Fibroblast of lung (primary cell): ENCODE data around the gene UST. TPM values are rescaled to one million over a fixed set of nuclear protein-coding genes. Genes with fewer than 3 reads are reported as not detected.

Experiments used
- DNase-seq, 2 donors: peaks; one replicate each; pipeline versions ENCODE4 v3.0.0 to v3.0.0-alpha.2; 2010; ENCODE audit warnings: low read depth in 2 of 2
- H2AFZ ChIP-seq: 2 replicates; pipeline ENCODE4 v1.5.1; 2012; ENCODE audit warnings: low read length, control low read depth, inconsistent platforms
- H3K27ac ChIP-seq: 2 replicates; pipeline ENCODE4 v1.5.1; 2011; ENCODE audit warnings: low read length, control low read depth; ENCODE audit not compliant: insufficient read depth
- H3K27me3 ChIP-seq: 2 replicates; pipeline ENCODE4 v1.5.1; 2011; ENCODE audit warnings: mild to moderate bottlenecking, low read length; ENCODE audit not compliant: control insufficient read depth, insufficient read depth
- H3K36me3 ChIP-seq: 2 replicates; pipeline ENCODE4 v1.5.1; 2011; ENCODE audit warnings: low read length; ENCODE audit not compliant: control insufficient read depth, insufficient read depth
- H3K4me1 ChIP-seq: 2 replicates; pipeline ENCODE4 v1.5.1; 2011; ENCODE audit warnings: low read length; ENCODE audit not compliant: control insufficient read depth, insufficient read depth; ENCODE audit errors: extremely low read depth
- H3K4me2 ChIP-seq: 2 replicates; pipeline ENCODE4 v1.5.1; 2011; ENCODE audit warnings: low read length, control low read depth; ENCODE audit not compliant: insufficient read depth; ENCODE audit errors: extremely low read depth
- H3K4me3 ChIP-seq, 4 experiments: fragments of 200-600 bp in 1 of 4; sonication (generic) in 1 of 4; replicated peaks in 1 of 4; 2 replicates each; pipeline ENCODE4 v1.5.1; 2011 to 2016; ENCODE audit warnings: low read length in 4 of 4, low read depth in 3 of 4, mild to moderate bottlenecking in 3 of 4, control low read depth in 2 of 4, inconsistent platforms in 1 of 4, mixed read lengths in 1 of 4; ENCODE audit not compliant: insufficient read depth in 1 of 4; ENCODE audit errors: control extremely low read depth in 1 of 4
- H3K79me2 ChIP-seq: 2 replicates; pipeline ENCODE4 v1.5.1; 2012; ENCODE audit warnings: mild to moderate bottlenecking, low read length, inconsistent platforms; ENCODE audit not compliant: control insufficient read depth, insufficient read depth
- H3K9ac ChIP-seq: 2 replicates; pipeline ENCODE4 v1.5.1; 2011; ENCODE audit warnings: mild to moderate bottlenecking, low read length, control low read depth; ENCODE audit not compliant: insufficient read depth
- H3K9me3 ChIP-seq: 2 replicates; pipeline ENCODE4 v1.5.1; 2012; ENCODE audit warnings: low read depth, low read length; ENCODE audit not compliant: control insufficient read depth, insufficient read depth
- H4K20me1 ChIP-seq: 2 replicates; pipeline ENCODE4 v1.5.1; 2011; ENCODE audit warnings: low read length; ENCODE audit not compliant: control insufficient read depth, insufficient read depth; ENCODE audit errors: extremely low read depth
- EZH2 ChIP-seq: IDR thresholded peaks from 2 replicates; pipeline ENCODE4 v1.5.1; 2012; ENCODE audit warnings: low read length, control low read depth, mild to moderate bottlenecking; ENCODE audit errors: missing control alignments
- polyA plus RNA-seq, 2 donors: library from polyadenylated mRNA; depleted of rRNA in 1 of 2; stranded (reverse) in 1 of 2; unstranded in 1 of 2; fragments of >200 nt; gene quantifications; 2 replicates each; pipeline ENCODE4 v1.2.1, GENCODE V29; 2011 to 2012; ENCODE audit warnings: missing spikeins in 1 of 2
- total RNA-seq: library from RNA; depleted of rRNA; stranded (reverse); fragments of >200 nt; gene quantifications from 2 replicates; pipeline ENCODE4 v1.2.1, GENCODE V29; 2014
- TF ChIP-seq, protein P1 (sequence below), 2 donors: IDR thresholded peaks in 1 of 2; conservative IDR thresholded peaks in 1 of 2; 1 replicate in 1 of 2; 2 replicates in 1 of 2; pipeline ENCODE4 v1.5.1; 2011 to 2012; ENCODE audit warnings: low read length in 2 of 2, control low read depth in 1 of 2, inconsistent platforms in 1 of 2, low read depth in 1 of 2, mild to moderate bottlenecking in 1 of 2

UST gene
- total and polyA plus RNA-seq, 2 donors (not counting 1 experiment from before 2014, with no cell fraction given), result 6.8 to 19.5 TPM

DNA sequence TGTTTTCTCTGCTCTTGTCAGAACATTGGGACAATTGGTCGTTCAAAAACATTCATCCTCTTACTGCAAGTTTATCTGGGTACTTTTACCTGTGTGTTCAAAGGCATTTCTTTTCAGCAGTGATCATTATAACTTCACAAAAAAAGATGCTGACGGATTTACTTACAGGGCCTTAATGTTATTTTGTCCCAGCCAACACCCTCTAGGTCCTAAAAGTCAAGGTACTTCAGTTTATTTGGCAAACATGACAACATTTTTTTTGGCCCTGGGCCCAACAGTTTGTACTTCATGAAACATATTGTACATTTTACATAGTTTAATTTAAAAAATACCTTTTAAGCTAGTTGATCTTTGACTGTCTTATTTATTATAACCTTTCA, 329.5 kb downstream of the UST start:
- Histone ChIP-seq H3K4me3 (no peak overlapping the region), H3K4me1 (peaks cover 15% of the 10 kb centered on the region)

DNA sequence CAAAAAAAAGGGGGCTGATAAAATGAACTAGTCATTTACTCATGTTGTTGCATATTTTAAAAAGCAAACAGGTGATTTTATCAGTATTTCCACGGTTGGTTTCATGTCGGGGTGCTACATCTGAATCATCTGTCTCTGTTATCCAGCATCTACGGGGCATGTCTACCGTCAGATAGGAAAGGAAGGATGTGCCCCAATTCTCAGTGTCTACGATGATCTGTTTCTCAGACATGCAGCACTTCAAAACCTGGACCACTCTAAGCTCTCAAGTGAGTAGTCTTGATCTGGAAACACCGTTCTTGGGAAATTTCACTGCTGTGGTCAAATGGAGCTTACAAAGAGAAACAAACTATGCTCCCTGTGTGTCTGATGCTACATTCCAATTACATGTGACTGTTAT, 330.4 kb downstream of the UST start:
- Histone ChIP-seq H4K20me1 (no peaks in the 10 kb centered on the region), H3K4me2 (no peak overlapping the region), H3K79me2 (no peaks in the 10 kb centered on the region), H2AFZ (no peak overlapping the region), H3K27ac (no peak overlapping the region), H3K36me3 (no peaks in the 10 kb centered on the region), H3K4me1 (peaks cover 17% of the 10 kb centered on the region), H3K9me3 (no peaks in the 10 kb centered on the region), H3K9ac (no peak overlapping the region), H3K4me3 (no peak overlapping the region), H3K27me3 (no peaks in the 10 kb centered on the region)
- DNase-seq, result peak in 1 of 2 donors; percentile 93
- TF ChIP-seq, protein P1, sequence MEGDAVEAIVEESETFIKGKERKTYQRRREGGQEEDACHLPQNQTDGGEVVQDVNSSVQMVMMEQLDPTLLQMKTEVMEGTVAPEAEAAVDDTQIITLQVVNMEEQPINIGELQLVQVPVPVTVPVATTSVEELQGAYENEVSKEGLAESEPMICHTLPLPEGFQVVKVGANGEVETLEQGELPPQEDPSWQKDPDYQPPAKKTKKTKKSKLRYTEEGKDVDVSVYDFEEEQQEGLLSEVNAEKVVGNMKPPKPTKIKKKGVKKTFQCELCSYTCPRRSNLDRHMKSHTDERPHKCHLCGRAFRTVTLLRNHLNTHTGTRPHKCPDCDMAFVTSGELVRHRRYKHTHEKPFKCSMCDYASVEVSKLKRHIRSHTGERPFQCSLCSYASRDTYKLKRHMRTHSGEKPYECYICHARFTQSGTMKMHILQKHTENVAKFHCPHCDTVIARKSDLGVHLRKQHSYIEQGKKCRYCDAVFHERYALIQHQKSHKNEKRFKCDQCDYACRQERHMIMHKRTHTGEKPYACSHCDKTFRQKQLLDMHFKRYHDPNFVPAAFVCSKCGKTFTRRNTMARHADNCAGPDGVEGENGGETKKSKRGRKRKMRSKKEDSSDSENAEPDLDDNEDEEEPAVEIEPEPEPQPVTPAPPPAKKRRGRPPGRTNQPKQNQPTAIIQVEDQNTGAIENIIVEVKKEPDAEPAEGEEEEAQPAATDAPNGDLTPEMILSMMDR (conservative IDR thresholded peaks at IDR 0.05 in 1 of 2, IDR thresholded peaks at IDR 0.05 in 1 of 2; ENCODE audit: low read depth in 1 of 2, low read length in 2 of 2), result no peak
- no peak for TF ChIP-seq EZH2

More for the DNA sequence above, 329.5 kb downstream of the UST start:
- H3K79me2 ChIP-seq, result no peaks in the 10 kb centered on the region
- no peak overlapping the region for H3K27ac ChIP-seq
- H4K20me1 ChIP-seq, result no peaks in the 10 kb centered on the region
- H2AFZ ChIP-seq, result no peak overlapping the region
- DNase-seq, result no peak
- H3K9me3 ChIP-seq, result no peaks in the 10 kb centered on the region
- H3K36me3 ChIP-seq, result no peaks in the 10 kb centered on the region
- H3K27me3 ChIP-seq, result no peaks in the 10 kb centered on the region
- no peak overlapping the region for H3K4me2 ChIP-seq
- H3K9ac ChIP-seq, result no peak overlapping the region
- no peak for TF ChIP-seq EZH2
- TF ChIP-seq, protein P1 (conservative IDR thresholded peaks at IDR 0.05 in 1 of 2, IDR thresholded peaks at IDR 0.05 in 1 of 2; ENCODE audit: low read depth in 1 of 2, low read length in 2 of 2), result no peak

DNA sequence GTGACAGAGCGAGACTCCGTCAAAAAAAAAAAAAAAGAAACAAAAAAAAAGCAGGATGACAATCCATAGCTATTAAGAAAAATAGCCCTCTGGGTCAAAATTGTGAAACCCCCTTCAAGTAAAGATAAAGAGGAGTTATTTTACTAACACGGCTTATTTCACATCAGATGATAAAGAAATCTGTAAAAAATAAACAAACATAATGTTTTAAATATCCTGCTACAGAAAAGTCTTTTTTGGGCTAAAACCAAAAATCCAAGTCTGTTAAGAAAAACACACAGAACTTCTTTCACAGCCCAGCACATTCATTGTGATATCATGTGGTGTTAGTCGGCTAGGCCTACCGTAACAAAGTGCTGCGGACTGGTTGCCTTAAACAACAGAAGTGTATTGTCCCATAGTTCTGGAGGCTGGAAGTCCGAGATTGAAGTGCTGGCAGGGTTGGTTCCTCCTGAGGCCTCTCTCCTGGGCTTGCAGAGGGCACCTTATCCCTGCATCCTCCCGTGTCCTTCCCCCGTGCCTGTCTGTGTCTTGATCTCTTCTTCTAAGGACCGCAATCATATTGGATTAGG, 331.5 kb downstream of the UST start:
- H3K36me3 ChIP-seq, result no peaks in the 10 kb centered on the region
- H3K27me3 ChIP-seq, result no peaks in the 10 kb centered on the region
- no peak overlapping the region for H3K4me2 ChIP-seq
- H3K9me3 ChIP-seq, result no peaks in the 10 kb centered on the region
- no peak overlapping the region for H3K4me3 ChIP-seq
- no peak overlapping the region for H3K27ac ChIP-seq
- H2AFZ ChIP-seq, result no peak overlapping the region
- DNase-seq, result no peak
- peaks cover 17% of the 10 kb centered on the region for H3K4me1 ChIP-seq
- TF ChIP-seq, protein P1 (conservative IDR thresholded peaks at IDR 0.05 in 1 of 2, IDR thresholded peaks at IDR 0.05 in 1 of 2; ENCODE audit: low read depth in 1 of 2, low read length in 2 of 2), result no peak
- no peak for TF ChIP-seq EZH2
- H3K79me2 ChIP-seq, result no peaks in the 10 kb centered on the region
- H3K9ac ChIP-seq, result no peak overlapping the region
- no peaks in the 10 kb centered on the region for H4K20me1 ChIP-seq
